Left ventricle myocardium inferior (tissue), 1 donor: Measurements from ENCODE around the gene MTCL1. TPM values are rescaled to one million over a fixed set of nuclear protein-coding genes. Genes with fewer than 3 reads are reported as not detected.

Experiments used
- DNase-seq: peaks from one replicate; pipeline ENCODE4 v3.0.0-alpha.2; 2020
- H3K27ac ChIP-seq: fragments of 200-600 bp; replicated peaks from 2 replicates; pipeline ENCODE4 v1.8.0; 2021
- H3K27me3 ChIP-seq: fragments of 200-600 bp; 2 replicates; pipeline ENCODE4 v1.8.0; 2021; ENCODE audit warnings: low read depth
- H3K36me3 ChIP-seq: fragments of 200-600 bp; 2 replicates; pipeline ENCODE4 v1.8.0; 2021
- H3K4me1 ChIP-seq: fragments of 200-600 bp; 2 replicates; pipeline ENCODE4 v1.8.0; 2021
- H3K4me3 ChIP-seq: fragments of 200-600 bp; 2 replicates; pipeline ENCODE4 v1.8.0; 2021; ENCODE audit warnings: mild to moderate bottlenecking, moderate library complexity
- H3K9me3 ChIP-seq: fragments of 200-600 bp; replicated peaks from 2 replicates; pipeline ENCODE4 v1.8.0; 2021
- intact Hi-C: fragments of 100-400 bp; cut with micrococcal nuclease; formaldehyde crosslinking; loops from one replicate; pipeline ENCODE4 v1.11.0; 2022
- total RNA-seq: library from RNA; stranded (reverse); fragmentation: NEBNext Ultra II Directional; extraction: Animal tissue kit (Norgen Biotek cat#: 25700); gene quantifications from one replicate; pipeline ENCODE4 v1.2.1, GENCODE V29; 2021
- TF ChIP-seq, protein P1 (sequence below): fragments of 200-600 bp; IDR thresholded peaks from 2 replicates; pipeline ENCODE4 v1.8.0; 2021; ENCODE audit warnings: antibody characterized with exemption, mild to moderate bottlenecking, borderline replicate concordance
- donor health status: DM: no; HTN: yes; CAD: no; lungs with severe emphysema.

Gene MTCL1
- total RNA-seq, 1 donor from 2014 or later = 9.1 TPM

DNA sequence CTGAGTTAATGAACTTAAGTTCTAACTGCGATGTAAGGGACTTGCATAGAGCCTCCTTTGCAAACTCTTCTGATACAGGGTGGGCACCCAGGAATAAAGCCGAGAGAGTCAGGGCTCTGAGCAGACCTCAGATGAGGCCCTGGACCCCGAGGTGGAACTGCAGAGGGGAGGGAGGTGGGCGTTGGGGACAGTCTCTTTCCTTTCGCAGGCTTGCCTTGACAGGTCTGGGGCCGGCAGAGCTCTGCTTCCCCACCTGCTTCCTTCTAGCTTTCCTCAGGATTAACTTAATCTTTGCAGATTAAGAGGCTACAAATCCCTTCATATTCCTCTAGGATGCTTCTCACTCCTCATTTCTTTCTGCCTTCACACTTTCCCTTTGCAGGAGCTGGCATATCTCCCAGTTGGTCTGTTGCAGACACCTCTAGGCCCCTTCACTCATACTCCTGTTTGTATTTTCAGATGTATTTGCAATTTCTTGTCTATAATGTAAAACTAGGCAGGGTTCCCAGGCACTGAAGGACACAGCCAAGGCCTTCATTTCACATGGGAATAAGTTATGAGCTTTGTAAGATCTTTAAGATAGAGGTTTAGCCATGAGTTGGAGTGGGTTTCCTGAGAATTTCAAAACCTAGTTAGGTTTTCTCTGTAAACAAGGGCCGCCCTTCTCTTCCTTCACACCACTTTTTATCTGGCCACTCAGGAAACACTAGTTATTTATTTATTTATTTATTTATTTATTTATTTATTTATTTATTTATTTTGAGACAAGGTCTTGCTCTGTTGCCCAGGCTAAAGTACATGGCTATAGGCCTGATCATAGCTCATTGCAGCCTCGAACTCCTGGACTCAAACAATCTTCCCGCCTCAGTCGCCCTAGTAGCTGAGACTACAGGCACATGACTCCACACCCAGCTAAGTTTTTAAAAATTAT is 70.9 kb downstream of the MTCL1 start:
- no peak overlapping the region for H3K4me3 ChIP-seq

GRCh38 chr18:8777846-8778245 is 72.5 kb downstream of the MTCL1 start:
- H3K27ac ChIP-seq = no peak overlapping the region
- no peaks in the 10 kb centered on the region for H3K27me3 ChIP-seq
- H3K9me3 ChIP-seq = no peaks in the 10 kb centered on the region
- TF ChIP-seq, protein P1, sequence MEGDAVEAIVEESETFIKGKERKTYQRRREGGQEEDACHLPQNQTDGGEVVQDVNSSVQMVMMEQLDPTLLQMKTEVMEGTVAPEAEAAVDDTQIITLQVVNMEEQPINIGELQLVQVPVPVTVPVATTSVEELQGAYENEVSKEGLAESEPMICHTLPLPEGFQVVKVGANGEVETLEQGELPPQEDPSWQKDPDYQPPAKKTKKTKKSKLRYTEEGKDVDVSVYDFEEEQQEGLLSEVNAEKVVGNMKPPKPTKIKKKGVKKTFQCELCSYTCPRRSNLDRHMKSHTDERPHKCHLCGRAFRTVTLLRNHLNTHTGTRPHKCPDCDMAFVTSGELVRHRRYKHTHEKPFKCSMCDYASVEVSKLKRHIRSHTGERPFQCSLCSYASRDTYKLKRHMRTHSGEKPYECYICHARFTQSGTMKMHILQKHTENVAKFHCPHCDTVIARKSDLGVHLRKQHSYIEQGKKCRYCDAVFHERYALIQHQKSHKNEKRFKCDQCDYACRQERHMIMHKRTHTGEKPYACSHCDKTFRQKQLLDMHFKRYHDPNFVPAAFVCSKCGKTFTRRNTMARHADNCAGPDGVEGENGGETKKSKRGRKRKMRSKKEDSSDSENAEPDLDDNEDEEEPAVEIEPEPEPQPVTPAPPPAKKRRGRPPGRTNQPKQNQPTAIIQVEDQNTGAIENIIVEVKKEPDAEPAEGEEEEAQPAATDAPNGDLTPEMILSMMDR = no peak
- H3K4me1 ChIP-seq = no peaks in the 10 kb centered on the region
- H3K36me3 ChIP-seq = no peaks in the 10 kb centered on the region
- intact Hi-C loops = no loop called here
- H3K4me3 ChIP-seq = no peak overlapping the region
- DNase-seq = no peak

More for the DNA sequence above, 70.9 kb downstream of the MTCL1 start:
- no peaks in the 10 kb centered on the region for H3K36me3 ChIP-seq
- H3K4me1 ChIP-seq = peaks cover 7% of the 10 kb centered on the region
- H3K27ac ChIP-seq = no peak overlapping the region
- TF ChIP-seq, protein P1 = no peak
- DNase-seq = no peak
- no peaks in the 10 kb centered on the region for H3K27me3 ChIP-seq
- no peaks in the 10 kb centered on the region for H3K9me3 ChIP-seq
- intact Hi-C loops = no loop called here

- Histone ChIP-seq H3K4me1 (no peaks in the 10 kb centered on the region), H3K27ac (no peak overlapping the region)
Measured at GRCh38 chr18:8778386-8778785, 73.0 kb downstream of the MTCL1 start.

GRCh38 chr18:8778824-8779223 is 73.5 kb downstream of the MTCL1 start:
- H3K9me3 ChIP-seq = no peaks in the 10 kb centered on the region
- no peaks in the 10 kb centered on the region for H3K36me3 ChIP-seq
- TF ChIP-seq, protein P1 = no peak
- intact Hi-C loops = no loop called here
- no peaks in the 10 kb centered on the region for H3K4me1 ChIP-seq
- H3K27me3 ChIP-seq = no peaks in the 10 kb centered on the region
- no peak for DNase-seq
- H3K4me3 ChIP-seq = no peak overlapping the region
- H3K27ac ChIP-seq = no peak overlapping the region

More at GRCh38 chr18:8778386-8778785, 73.0 kb downstream of the MTCL1 start:
- H3K36me3 ChIP-seq = no peaks in the 10 kb centered on the region
- no peak for DNase-seq
- H3K9me3 ChIP-seq = no peaks in the 10 kb centered on the region
- H3K4me3 ChIP-seq = no peak overlapping the region
- intact Hi-C loops = no loop called here
- no peaks in the 10 kb centered on the region for H3K27me3 ChIP-seq
- TF ChIP-seq, protein P1 = no peak

GRCh38 chr18:8779251-8779650 is 73.9 kb downstream of the MTCL1 start:
- H3K27me3 ChIP-seq = no peaks in the 10 kb centered on the region
- no peak overlapping the region for H3K4me3 ChIP-seq
- no peaks in the 10 kb centered on the region for H3K9me3 ChIP-seq
- H3K27ac ChIP-seq = no peak overlapping the region
- DNase-seq = no peak
- TF ChIP-seq, protein P1 = no peak
- H3K4me1 ChIP-seq = no peaks in the 10 kb centered on the region
- intact Hi-C loops = no loop called here
- H3K36me3 ChIP-seq = no peaks in the 10 kb centered on the region
